K562 (cell line): ENCODE measurements around the gene CACNA1I. TPM values are rescaled to one million over a fixed set of nuclear protein-coding genes. Genes with fewer than 3 reads are reported as not detected.

Experiments used
- ATF3 ChIP-seq, 2 experiments: fragments of 450-650 bp in 1 of 2; sonication (generic) in 1 of 2; formaldehyde crosslinking in 1 of 2; IDR thresholded peaks in 1 of 2; conservative IDR thresholded peaks in 1 of 2; 2 replicates each; pipeline versions ENCODE4 v1.6.1 to v1.8.1; 2016 to 2023; ENCODE audit warnings: mild to moderate bottlenecking in 2 of 2, moderate library complexity in 2 of 2, inconsistent platforms in 1 of 2, missing genetic modification reagents in 1 of 2
- CREB5 ChIP-seq: fragments of 250-450 bp; sonication (Bioruptor Pico); IDR thresholded peaks from 2 replicates; pipeline ENCODE4 v1.5.0; 2020; ENCODE audit warnings: mild to moderate bottlenecking
- E2F4 ChIP-seq: sonication (generic); formaldehyde crosslinking; IDR thresholded peaks from 2 replicates; pipeline ENCODE4 v1.8.0; 2022; ENCODE audit warnings: mild to moderate bottlenecking, low read depth, missing genetic modification reagents
- EGR1 ChIP-seq: fragments of 450-650 bp; conservative IDR thresholded peaks from 2 replicates; pipeline ENCODE4 v1.6.1; 2017; ENCODE audit warnings: mild to moderate bottlenecking
- EZH2 ChIP-seq: IDR thresholded peaks from 2 replicates; pipeline ENCODE4 v1.6.1; 2012; ENCODE audit warnings: low read depth, mild to moderate bottlenecking, inconsistent platforms, low read length, borderline replicate concordance
- HNRNPL ChIP-seq: fragments of 200-400 bp; formaldehyde crosslinking; IDR thresholded peaks from 2 replicates; pipeline ENCODE4 v1.6.1; 2017; ENCODE audit warnings: low read depth, mild to moderate bottlenecking, low read length
- MAFG ChIP-seq: fragments of 450-650 bp; conservative IDR thresholded peaks from 2 replicates; pipeline ENCODE4 v1.6.1; 2016; ENCODE audit warnings: missing genetic modification characterization, missing compliant biosample characterization
- NCOA2 ChIP-seq, 2 experiments: fragments of 450-650 bp; IDR thresholded peaks; 2 replicates each; pipeline ENCODE4 v1.6.1; 2018; ENCODE audit warnings: mild to moderate bottlenecking in 2 of 2, moderate library complexity in 1 of 2; ENCODE audit not compliant: partially characterized antibody in 2 of 2
- PHF21A ChIP-seq: fragments of 450-650 bp; IDR thresholded peaks from 2 replicates; pipeline ENCODE4 v1.6.1; 2017; ENCODE audit warnings: low read depth, borderline replicate concordance
- POLR2AphosphoS5 ChIP-seq: IDR thresholded peaks from 2 replicates; pipeline ENCODE4 v1.6.1; 2011; ENCODE audit warnings: mild to moderate bottlenecking, low read depth, low read length, moderate library complexity; ENCODE audit not compliant: control insufficient read depth, insufficient read depth
- SNAPC5 ChIP-seq: fragments of 250-450 bp; sonication (Bioruptor Pico); IDR thresholded peaks from 2 replicates; pipeline ENCODE4 v1.8.0; 2021; ENCODE audit warnings: moderate library complexity, mild to moderate bottlenecking, inconsistent platforms
- SP2 ChIP-seq: IDR thresholded peaks from 2 replicates; pipeline ENCODE4 v1.6.1; 2011; ENCODE audit warnings: mild to moderate bottlenecking, low read depth, low read length, moderate library complexity; ENCODE audit not compliant: poor library complexity, severe bottlenecking; ENCODE audit errors: extremely low read depth
- SRF ChIP-seq, 2 experiments: fragments of 250-450, 450-650 bp in 1 of 2; sonication (Bioruptor Pico) in 1 of 2; sonication (generic) in 1 of 2; formaldehyde crosslinking; IDR thresholded peaks; 2 replicates each; pipeline versions ENCODE4 v1.5.0 to v1.5.1; 2020 to 2022; ENCODE audit warnings: mild to moderate bottlenecking in 1 of 2, missing genetic modification reagents in 1 of 2
- TCF15 ChIP-seq: fragments of 250-450 bp; sonication (Bioruptor Pico); IDR thresholded peaks from 2 replicates; pipeline ENCODE4 v1.8.0; 2022; ENCODE audit warnings: moderate library complexity, mild to moderate bottlenecking, inconsistent platforms
- ZBTB12 ChIP-seq: fragments of 250-450 bp; sonication (Bioruptor Pico); IDR thresholded peaks from 2 replicates; pipeline ENCODE4 v1.4.0; 2020
- ZEB2 ChIP-seq: fragments of 450-650 bp; IDR thresholded peaks from 2 replicates; pipeline ENCODE4 v1.6.1; 2016
- polyA plus RNA-seq, 8 experiments: library from polyadenylated mRNA; depleted of rRNA in 4 of 8; stranded (reverse) in 5 of 8; unstranded in 3 of 8; fragments of >200 nt; fragmentation: Nextera tagmentation in 2 of 8; fragmentation: Illumina TruSeq in 1 of 8; extraction: Ambion mirVana in 2 of 8; extraction: Trizol in 1 of 8; gene quantifications; 2 replicates each; pipeline versions ENCODE4 v1.2.1 to v1.2.3, GENCODE V29; 2011 to 2014; ENCODE audit warnings: inconsistent platforms in 1 of 8, missing spikeins in 1 of 8
- total RNA-seq, 7 experiments: library from RNA; depleted of rRNA in 6 of 7; stranded (reverse); fragments of >200 nt in 6 of 7; fragmentation: Illumina TruSeq in 2 of 7; extraction: Trizol in 2 of 7; gene quantifications; 2 replicates each; pipeline versions ENCODE4 v1.2.1 to v1.2.3, GENCODE V29; 2011 to 2021; ENCODE audit warnings: low replicate concordance in 1 of 7

The CACNA1I gene
- total and polyA plus RNA-seq, 9 of the 15 experiments (the other 6 are each of a cell fraction or from before 2014, with no cell fraction given): 0.01 to 0.79 (median 0.32) TPM; not detected in 1

- no peak for TF ChIP-seq SRF (CRISPR knock-in tag; IDR thresholded peaks at IDR 0.05)
- TF ChIP-seq ZEB2: no peak
- no peak for TF ChIP-seq POLR2AphosphoS5
- TF ChIP-seq SP2: no peak
- no peak for TF ChIP-seq PHF21A
- 0 out of 2 replicates have a peak, but pooled peaks have one; percentile 24 for TF ChIP-seq MAFG (tag)
- TF ChIP-seq CREB5: no peak
- no peak for TF ChIP-seq ZBTB12 (CRISPR knock-in tag)
- peak; percentile 86 for TF ChIP-seq ATF3 (IDR thresholded peaks at IDR 0.05)
- TF ChIP-seq ATF3 (CRISPR knock-in tag; conservative IDR thresholded peaks at IDR 0.05): no peak
- no peak for TF ChIP-seq HNRNPL
- no peak for TF ChIP-seq TCF15 (CRISPR knock-in tag)
- no peak for TF ChIP-seq SNAPC5 (CRISPR knock-in tag)
- TF ChIP-seq NCOA2 (IDR thresholded peaks at IDR 0.05; ENCODE audit: partially characterized antibody in 2 of 2): no peak
- TF ChIP-seq E2F4 (CRISPR knock-in tag): no peak
- no peak for TF ChIP-seq EZH2
- peak; percentile 83 for TF ChIP-seq EGR1
Observed at GRCh38 chr22:39634530-39635405, 64.2 kb downstream of the CACNA1I start (continued).
